ENCODE data around the gene PCSK6.

PCSK6 gene

GRCh38 chr15:101489599-101490407, at the start of gene PCSK6:
PCSK6 (minus strand) TSS chr15:101489707; CDS start chr15:101489670, 37 bp downstream.
- no peak for DNase-seq

- DNase-seq: no peak
These were observed 49.5 kb upstream of the PCSK6 start for GRCh38 chr15:101538996-101539395.

- DNase-seq: no peak
These were observed 48.7 kb upstream of the PCSK6 start for GRCh38 chr15:101538177-101538576.

- no peak for DNase-seq
These were observed 48.1 kb upstream of the PCSK6 start for GRCh38 chr15:101537483-101538080.

GRCh38 chr15:101536875-101537405, 47.4 kb upstream of the PCSK6 start:
- no peak for DNase-seq

DNA sequence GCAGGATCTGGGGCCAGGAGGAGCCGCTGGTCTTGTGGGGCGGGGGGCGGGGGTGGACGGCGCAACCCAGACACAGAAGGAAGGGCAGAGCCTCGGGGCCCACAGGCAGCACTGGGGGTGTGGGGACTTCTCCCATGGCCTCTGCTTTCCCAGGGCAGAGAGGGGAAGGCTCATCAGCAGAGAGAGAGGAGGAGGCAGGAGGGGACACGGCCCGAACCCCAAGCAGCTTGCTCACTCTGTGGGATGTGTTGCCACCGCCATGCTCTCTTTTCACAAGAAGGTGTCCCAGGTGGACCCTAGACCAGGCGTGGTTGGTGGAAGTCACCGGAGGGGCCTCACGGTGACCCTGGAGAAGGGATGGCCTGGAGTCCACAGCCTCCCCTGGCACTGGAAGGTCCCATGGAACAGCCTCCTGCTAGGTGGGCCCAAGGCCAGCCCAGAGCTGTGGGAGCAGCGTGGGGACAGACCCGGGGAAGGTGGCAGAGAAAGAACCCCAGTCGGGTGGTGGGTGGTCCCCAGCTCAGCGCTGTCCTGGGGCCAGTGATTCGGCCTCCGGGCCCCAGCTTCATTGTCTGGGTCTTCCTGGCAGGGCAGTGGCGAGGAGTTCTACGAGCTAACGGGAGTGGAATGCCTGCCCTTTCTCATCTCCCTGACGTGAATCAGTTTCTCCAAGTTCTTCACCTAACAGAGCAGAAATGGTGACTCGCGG, 46.8 kb upstream of the PCSK6 start:
- DNase-seq: no peak

GRCh38 chr15:101535170-101535902, 45.8 kb upstream of the PCSK6 start:
- no peak for DNase-seq

- DNase-seq: no peak
These were observed 45.0 kb upstream of the PCSK6 start for GRCh38 chr15:101534376-101534970.

GRCh38 chr15:101533371-101534140, 44.0 kb upstream of the PCSK6 start:
- no peak for DNase-seq

DNA sequence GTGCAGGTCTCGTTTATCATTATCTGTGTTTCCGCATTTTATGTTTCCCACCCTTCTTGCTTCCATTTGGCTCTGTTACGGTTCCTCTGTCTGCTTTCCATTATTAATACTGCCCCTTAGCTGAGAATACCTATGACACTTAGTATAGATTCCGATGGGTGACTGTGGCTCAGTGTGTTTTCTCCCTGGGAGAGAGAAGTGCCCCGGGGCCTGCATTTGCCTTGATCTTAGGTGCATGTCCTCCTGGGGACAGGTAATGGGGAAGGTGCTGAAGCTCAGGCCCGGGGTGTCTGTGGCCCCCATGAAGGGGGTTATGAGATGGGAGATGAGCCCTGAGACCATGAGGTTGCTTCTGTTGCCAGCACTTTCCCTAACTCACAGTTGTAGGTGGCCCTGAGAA, 43.4 kb upstream of the PCSK6 start:
- no peak for DNase-seq

DNA sequence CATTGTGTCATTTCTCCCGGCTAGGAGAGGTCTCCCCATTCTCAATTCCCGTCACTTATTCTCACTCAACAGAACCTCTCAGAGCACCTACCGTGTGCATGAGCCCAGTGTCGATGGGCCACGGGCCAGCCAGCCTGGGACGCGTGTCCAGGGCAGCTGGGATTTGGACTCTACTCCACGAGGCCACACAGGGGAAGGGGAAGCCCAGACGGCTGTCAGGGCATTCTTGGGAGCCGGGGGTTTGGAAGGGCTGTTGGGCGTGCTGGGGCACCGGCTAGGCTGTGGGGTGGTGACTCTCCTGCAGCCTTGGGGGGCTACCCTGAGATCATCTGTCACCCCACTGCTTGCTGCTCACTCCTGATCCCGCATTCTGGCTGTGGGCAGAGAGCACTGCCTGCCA, 41.7 kb upstream of the PCSK6 start:
- no peak for DNase-seq

GRCh38 chr15:101530224-101530958, 40.9 kb upstream of the PCSK6 start:
- DNase-seq: no peak

- DNase-seq: no peak
These were observed 39.4 kb upstream of the PCSK6 start for GRCh38 chr15:101528917-101529299.

DNA sequence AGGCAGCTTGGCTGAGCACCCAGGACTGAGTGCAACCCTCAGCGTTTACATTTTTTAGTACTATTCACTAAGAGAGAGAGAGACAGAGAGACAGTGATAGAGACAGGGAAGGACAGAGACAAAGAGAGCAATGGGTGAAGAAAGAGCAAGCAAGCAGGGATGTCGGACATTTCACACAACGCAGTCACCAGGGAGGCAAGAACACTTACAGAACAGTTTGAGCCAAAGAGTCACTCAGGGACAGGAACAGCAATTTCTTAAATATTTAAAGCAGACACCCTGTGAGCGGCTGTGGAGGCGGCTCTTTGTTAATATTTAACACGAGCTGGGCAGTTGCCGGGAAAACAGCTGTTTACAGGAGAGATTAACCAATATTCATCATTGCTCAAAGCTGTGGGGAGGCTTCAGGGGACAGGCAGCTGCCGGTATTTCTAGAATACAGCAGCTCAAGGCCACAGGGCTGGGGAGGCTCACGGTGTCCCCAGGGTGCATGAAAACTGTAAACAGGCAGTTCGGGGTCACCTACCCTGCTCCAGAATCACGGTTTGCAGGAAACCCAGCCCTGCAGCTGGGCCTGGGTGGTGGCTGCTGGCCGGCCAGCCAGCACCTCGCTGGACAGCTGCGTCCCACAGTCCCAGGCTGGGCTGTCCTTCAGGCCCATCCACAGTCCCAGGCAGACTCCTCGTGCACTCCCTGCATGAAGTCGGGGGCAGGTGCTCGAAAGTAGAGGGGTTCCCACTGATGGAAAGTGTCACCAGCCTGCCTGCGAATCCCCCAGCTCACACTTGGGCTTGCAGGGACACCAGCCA, 38.8 kb upstream of the PCSK6 start:
- DNase-seq: no peak

GRCh38 chr15:101526890-101527289, 37.4 kb upstream of the PCSK6 start:
- no peak for DNase-seq

DNA sequence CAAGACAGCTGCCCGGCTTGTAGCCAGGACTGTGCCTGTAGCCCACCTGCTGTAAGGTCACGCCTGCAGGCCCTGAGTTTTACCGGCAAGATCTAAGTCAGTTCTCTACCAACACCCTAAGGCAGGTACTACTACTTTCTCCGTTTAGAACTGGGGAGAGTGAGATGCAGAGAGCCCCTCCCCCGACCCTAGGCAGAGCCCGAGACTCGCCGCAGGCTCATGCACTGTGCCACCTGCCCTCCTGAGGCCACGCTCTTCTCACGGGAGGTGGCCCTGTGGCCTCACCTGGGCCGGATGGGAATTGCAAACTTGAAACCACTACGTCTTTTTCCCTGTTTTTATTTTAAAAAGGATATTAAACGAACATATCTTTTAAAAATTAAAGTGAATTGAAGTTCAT, 36.9 kb upstream of the PCSK6 start:
- DNase-seq: no peak

- no peak for DNase-seq
These were observed 36.5 kb upstream of the PCSK6 start for GRCh38 chr15:101526021-101526420.

DNA sequence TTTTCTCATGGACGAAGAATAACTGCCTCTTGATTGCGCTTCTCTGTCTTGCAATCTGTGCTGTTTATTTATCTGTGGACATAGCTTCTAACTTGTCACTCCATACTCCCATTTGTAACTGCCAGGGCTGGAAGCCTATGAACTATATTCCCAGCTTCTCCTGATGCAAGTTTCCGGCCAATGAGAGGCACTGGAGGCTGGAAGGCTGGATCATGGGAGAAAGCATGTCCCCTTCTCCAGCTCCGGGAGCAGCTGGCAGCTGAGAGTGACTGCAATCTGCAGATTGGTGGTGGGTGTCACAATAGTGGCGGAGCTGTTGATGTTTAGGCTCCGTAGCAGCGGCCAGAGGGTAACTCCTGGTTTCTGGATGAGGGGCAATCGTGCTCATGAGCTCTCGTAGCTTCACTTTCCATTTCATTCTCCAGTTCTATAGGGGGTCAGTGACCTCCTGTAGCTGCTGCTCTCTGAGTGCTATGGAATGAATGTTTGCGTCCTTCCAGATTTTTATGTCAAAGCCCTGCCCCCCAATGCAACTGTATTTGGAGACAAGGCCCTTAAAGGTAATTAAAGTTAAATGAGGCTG, 35.7 kb upstream of the PCSK6 start:
- DNase-seq: no peak

DNA sequence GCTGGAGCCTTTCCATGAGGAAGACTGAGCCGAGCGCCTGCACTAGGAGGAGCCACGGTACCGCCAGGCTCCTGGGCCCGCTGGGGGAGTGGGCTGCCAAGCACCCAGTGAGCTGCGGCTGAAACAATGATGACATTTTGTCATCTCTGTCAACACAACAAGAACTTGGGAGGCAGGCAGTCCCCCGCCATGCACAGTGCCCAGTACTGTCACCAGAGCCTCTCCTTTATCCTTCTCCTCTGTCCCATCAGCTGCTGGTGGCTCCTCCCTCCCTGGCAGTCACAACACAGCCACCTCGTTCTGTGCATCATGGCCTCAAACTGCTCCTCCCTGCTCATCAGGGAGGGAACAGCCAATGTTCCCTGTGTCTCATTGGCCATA, 34.0 kb upstream of the PCSK6 start:
- DNase-seq: no peak

Data from T1000 (cell line).